ENCODE data around the gene OR1F1.
"Not testable (repeated sequence)": the region's sequence is repeated elsewhere in the genome, so short reads cannot be mapped to it uniquely, and the experiment has no call there.

Gene OR1F1

DNA sequence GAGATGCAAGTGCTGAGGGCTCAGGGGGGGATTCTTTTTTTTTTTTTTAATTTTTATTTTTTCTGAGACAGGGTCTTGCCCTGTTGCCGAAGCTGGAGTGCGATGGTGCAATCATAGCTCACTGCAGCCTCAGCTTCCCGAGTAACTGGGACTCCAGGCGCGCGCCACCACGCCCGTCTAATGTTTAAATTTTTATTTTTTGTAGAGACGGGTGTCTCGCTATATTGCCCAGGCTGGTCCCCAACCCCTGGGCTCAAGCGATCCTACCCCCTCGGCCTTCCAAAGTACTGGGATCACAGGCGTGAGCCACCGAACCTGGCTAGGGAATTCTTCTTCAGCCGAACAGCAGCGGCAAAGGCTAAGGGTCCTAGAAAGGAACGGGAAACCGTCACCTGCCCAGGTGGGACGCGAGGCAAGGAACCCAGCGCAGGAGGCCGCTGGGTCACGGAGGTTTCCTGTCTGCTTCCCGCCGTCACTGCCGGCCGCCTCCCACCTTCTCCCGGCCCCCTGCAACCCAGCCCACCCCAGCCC is 13.3 kb upstream of the OR1F1 start:
- no peak for TF ChIP-seq ZNF274 (IDR thresholded peaks at IDR 0.05; ENCODE audit: low read depth, low read length)
- H3K4me3 ChIP-seq (ENCODE audit: low read length) = peak overlapping the region; percentile 8; the same call in 1 of the 2 replicates

DNA sequence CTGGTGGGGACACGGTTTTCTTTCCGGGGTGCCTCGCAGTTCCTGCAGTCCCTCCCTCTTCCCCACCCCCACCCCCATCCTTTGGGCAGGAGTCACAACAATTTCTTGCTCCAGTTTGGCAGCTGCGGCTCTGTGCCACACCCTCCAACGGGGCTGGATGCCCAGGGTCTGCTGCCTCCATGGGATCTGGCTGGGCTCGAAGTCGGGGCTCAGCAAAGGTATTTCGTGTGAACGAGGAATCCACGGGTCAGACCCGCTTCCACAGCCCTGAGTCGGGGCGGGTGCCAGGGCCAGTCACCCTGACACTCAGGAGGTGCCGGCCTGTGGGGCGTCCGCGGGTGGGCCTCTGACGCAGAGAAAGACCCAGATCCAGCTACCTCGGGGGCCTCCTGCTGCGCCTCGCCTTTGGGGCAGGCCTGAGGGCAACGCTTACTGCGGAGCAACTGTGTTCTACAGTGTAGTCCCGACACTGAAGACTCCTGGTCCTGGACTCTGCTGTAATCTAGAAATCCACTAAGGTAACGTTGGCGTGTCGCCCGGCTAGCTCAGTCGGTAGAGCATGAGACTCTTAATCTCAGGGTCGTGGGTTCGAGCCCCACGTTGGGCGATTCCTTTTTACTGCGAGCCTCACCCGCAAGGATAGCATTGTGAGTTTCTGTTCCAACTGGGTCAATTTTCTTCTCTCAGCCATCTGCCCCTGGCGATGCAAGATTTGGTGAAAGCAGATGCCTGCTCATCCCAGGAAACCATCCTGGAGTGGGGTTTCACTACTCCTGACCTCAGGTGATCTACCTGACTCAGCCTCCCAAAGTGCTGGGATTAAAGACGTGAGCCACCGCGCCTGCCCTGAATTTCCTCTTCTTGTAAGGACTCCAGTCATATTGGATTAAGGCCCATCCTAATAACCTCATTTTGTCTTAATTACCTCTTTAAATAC is 12.6 kb upstream of the OR1F1 start:
- no peak overlapping the region for H3K4me3 ChIP-seq (ENCODE audit: low read length)
- no peak for TF ChIP-seq ZNF274 (IDR thresholded peaks at IDR 0.05; ENCODE audit: low read depth, low read length)

DNA sequence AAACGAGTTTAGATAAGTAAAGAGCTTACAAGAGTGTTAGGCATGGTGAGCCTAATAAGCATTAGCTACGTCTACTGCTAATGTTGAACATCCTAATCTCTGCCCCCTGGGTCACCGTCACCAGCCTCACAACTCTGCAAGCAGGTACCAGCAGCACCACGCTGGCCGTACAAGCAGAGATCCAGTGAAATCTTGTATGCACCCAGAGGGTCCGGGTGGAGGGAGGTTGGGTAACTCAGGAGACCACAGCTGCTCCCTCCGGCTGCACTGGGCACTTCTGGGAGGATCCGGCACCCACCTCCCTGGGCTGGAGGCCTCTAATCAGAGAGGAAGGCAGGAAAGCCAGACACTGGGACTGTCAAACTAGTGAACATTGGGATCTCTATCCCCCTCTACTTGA is 8.4 kb upstream of the OR1F1 start:
- H3K4me3 ChIP-seq (ENCODE audit: low read length) = no peak overlapping the region
- no peak for TF ChIP-seq ZNF274 (IDR thresholded peaks at IDR 0.05; ENCODE audit: low read depth, low read length)

DNA sequence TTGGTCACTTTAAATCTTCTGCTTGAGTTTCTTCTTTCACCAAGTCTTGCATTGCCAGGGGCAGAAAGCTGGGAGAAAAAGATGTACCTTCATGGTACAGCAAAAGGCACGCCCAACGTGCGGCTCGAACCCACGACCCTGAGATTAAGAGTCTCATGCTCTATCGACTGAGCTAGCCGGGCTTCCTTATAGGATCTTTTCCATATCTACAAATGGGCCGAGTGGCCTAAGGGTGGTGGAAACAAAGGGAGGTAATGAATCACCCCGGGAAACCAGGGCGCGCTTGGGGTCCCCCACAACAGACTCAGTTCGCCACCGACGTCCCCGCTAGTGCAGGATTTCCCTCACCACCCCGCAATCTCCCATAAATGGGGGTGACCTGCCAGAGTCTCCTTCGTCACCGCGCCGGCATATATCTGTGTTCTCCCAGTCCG is 7.5 kb upstream of the OR1F1 start:
- H3K4me3 ChIP-seq (ENCODE audit: low read length) = no peak overlapping the region
- TF ChIP-seq ZNF274 (IDR thresholded peaks at IDR 0.05; ENCODE audit: low read depth, low read length) = no peak

DNA sequence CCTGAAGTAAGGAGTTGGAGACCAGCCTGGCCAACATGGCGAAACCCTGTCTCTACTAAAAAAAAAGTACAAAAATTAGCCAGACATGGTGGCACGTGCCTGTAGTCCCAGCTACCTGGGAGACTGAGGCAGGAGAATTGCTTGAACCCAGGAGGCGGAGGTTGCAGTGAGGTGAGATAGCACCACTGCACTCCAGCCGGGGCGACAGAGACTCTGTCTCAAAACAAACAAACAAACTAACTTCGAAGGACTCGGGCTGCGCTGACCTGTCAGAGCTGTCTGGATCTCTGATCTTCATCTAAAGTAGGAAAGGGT is 5.8 kb upstream of the OR1F1 start:
- not testable (repeated sequence) for H3K4me3 ChIP-seq (ENCODE audit: low read length)

DNA sequence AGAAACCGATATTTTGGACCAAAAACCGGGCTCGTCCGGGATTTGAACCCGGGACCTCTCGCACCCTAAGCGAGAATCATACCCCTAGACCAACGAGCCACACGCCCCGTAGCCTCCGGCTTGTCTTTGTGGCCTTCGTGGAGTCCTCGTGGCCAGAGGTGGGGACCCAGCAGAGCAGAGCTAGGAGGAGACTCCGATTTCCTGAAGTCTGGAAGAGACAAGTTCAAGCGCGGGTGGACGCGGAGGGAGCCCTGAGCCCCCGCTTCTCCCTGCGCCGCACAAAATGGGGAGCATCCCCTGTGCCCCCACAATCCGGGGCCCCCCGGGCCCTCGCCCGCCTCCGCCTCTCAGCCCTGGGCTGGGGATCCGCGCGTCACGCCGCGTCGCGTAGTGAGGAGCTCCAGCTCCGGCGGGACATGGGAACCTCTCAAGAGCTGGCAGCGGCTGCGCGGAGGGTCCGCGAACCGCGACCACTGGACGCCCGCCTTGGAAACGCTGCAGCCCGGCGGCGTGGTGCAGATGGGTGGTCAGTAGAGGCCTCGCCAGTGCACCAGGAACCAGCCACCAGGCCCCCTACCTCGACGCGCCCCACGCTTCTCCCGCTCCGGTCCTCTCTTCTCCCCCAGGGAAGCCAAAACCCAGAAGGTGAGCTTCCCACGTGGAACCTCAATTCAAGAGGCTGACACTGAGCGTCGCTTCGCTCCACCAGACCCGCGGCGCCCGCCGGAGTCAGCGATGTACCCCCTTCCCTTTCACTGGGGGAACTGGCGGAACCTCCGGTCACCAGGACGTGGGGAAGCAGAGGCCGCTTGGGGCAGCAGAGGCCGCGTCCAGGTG is 5.2 kb upstream of the OR1F1 start:
- peak overlapping the region; percentile 62; the same call in 1 of the 2 replicates for H3K4me3 ChIP-seq (ENCODE audit: low read length)
- TF ChIP-seq ZNF274 (IDR thresholded peaks at IDR 0.05; ENCODE audit: low read depth, low read length) = no peak

- no peak for TF ChIP-seq ZNF274 (IDR thresholded peaks at IDR 0.05; ENCODE audit: low read depth, low read length)
- H3K4me3 ChIP-seq (ENCODE audit: low read length) = peak overlapping the region; percentile 62; the same call in 1 of the 2 replicates
These were observed 4.4 kb upstream of the OR1F1 start for GRCh38 chr16:3183445-3184139.

DNA sequence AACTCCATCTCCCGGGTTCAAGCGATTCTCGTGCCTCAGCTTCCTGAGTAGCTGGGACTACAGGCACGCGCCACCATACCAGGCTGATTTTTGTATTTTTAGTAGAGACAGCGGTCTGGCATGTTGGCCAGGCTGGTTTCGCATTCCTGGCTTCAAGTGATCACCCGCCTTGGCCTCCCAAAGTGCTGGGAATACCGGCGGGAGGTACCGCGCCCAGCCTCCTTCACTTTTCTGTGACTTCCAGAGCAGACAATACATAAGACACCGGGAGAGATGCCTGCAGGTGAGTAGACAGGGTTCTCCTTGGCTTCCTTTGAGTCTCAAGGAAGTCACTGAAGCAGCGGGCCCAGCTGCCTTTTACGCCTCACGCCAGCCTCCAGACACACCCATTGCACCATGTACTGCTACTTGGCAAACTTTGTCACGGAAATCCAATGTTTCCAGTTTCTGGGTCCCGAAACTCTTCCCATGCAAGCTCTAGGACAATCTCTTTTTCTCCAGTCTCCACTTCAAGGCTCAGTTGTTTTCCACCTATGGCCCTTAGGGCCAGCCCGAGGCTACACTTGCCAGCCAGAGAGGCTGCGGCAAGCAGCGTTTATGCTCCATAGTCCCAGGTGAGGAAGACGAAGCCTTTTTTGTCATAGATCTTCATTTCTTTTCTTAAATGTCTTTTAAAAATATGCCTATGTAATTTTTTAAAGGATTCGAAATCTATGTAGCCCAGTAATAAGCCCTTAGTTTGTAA is 886 bp upstream of the OR1F1 start:
- no peak for TF ChIP-seq ZNF274 (IDR thresholded peaks at IDR 0.05; ENCODE audit: low read depth, low read length)
- H3K4me3 ChIP-seq (ENCODE audit: low read length) = no peak overlapping the region

GRCh38 chr16:3188675-3188924 is 596 bp downstream of the OR1F1 start:
- H3K4me3 ChIP-seq (ENCODE audit: low read length) = peak overlapping the region; percentile 62; the same call in 1 of the 2 replicates
- no peak for TF ChIP-seq ZNF274 (IDR thresholded peaks at IDR 0.05; ENCODE audit: low read depth, low read length)

GRCh38 chr16:3188925-3189825 is 1.2 kb downstream of the OR1F1 start:
- peak overlapping the region; percentile 62; the same call in 1 of the 2 replicates for H3K4me3 ChIP-seq (ENCODE audit: low read length)
- TF ChIP-seq ZNF274 (IDR thresholded peaks at IDR 0.05; ENCODE audit: low read depth, low read length) = no peak

DNA sequence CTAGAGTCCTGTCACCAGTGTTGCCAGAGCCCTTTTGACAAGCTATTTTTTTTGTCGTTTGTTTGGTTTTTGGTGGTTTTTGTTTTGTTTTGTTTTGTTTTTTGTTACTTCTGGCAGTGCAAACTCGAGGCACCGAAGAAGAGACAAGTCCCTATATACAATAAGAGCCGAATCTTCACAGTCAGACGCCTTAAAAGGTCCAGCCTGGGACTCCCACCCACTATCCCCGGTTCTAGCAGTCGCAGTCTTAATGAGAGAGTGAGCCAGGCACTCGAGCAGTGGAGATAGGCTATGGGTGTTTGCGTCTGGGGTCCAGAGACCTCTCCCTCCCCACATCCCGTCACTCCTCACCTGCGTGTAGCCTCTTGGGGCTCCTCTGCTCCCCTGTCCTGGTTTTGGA is 1.9 kb downstream of the OR1F1 start:
- no peak for TF ChIP-seq ZNF274 (IDR thresholded peaks at IDR 0.05; ENCODE audit: low read depth, low read length)

GRCh38 chr16:3190949-3191353 is 2.9 kb downstream of the OR1F1 start:
- peak overlapping the region; percentile 56 for H3K4me3 ChIP-seq (ENCODE audit: low read length)
- TF ChIP-seq ZNF274 (IDR thresholded peaks at IDR 0.05; ENCODE audit: low read depth, low read length) = no peak

More for the DNA sequence above, 1.9 kb downstream of the OR1F1 start:
- peak overlapping the region; percentile 62; the same call in 1 of the 2 replicates for H3K4me3 ChIP-seq (ENCODE audit: low read length)

Data from GM08714 (cell line).